Upper lobe of right lung (tissue), 1 donor: ENCODE data around the gene TSPAN14. TPM values are rescaled to one million over a fixed set of nuclear protein-coding genes. Genes with fewer than 3 reads are reported as not detected.

Experiments
- ATAC-seq: fragments of 200-7000 bp; cut with Tn5 transposase; one replicate; pipeline ENCODE4 v1.9.1; 2020; ENCODE audit warnings: mild to moderate bottlenecking, moderate library complexity
- DNase-seq: peaks from one replicate; pipeline ENCODE4 v3.0.0-alpha.2; 2020
- H3K27ac ChIP-seq: fragments of 200-600 bp; one replicate; pipeline ENCODE4 v1.8.0; 2022
- H3K27me3 ChIP-seq: fragments of 200-600 bp; one replicate; pipeline ENCODE4 v1.8.0; 2022; ENCODE audit warnings: mild to moderate bottlenecking
- H3K36me3 ChIP-seq: fragments of 200-600 bp; one replicate; pipeline ENCODE4 v1.8.0; 2022
- H3K4me1 ChIP-seq: fragments of 200-600 bp; one replicate; pipeline ENCODE4 v1.8.0; 2022
- H3K4me3 ChIP-seq: fragments of 200-600 bp; one replicate; pipeline ENCODE4 v1.8.0; 2022; ENCODE audit warnings: mild to moderate bottlenecking
- H3K9me3 ChIP-seq: fragments of 200-600 bp; one replicate; pipeline ENCODE4 v1.8.0; 2022
- CTCF ChIP-seq: fragments of 200-600 bp; IDR thresholded peaks from one replicate; pipeline ENCODE4 v1.8.0; 2022; ENCODE audit warnings: antibody characterized with exemption
- intact Hi-C: fragments of 100-400 bp; cut with DNase I; formaldehyde crosslinking; loops from one replicate; pipeline ENCODE4 v1.11.0; 2022
- total RNA-seq: library from RNA; stranded (reverse); fragmentation: NEBNext Ultra II Directional; extraction: Animal tissue kit (Norgen Biotek cat#: 25700); gene quantifications from one replicate; pipeline ENCODE4 v1.2.1, GENCODE V29; 2021
- donor health status: DM: no; HTN: yes; CAD: no; lungs with severe emphysema.

TSPAN14 gene
- total RNA-seq, 1 donor from 2014 or later = 157 TPM

DNA sequence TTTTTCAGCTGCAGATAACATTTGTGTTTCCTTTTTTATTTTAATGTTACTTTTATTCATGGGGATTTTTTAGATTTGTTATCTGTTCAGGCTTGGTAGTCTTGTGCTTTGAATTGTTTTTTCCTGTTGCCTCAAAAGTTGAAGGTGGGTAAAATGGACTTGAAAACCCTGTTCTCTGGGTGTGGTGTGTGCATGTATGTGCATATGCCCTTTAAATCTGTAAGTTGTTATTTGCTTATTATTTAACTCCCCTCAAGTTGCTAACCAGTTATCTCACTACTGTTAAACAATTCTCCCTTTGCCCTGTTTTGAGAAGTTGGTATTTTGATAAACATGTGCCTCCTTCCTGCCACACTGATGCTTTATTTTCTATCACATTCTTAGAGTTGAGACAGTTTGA lies 30.6 kb downstream of the TSPAN14 start:
- peak overlapping the region; percentile 47 for H3K27ac ChIP-seq
- TF ChIP-seq CTCF = no peak
- H3K27me3 ChIP-seq = no peaks in the 10 kb centered on the region
- intact Hi-C loops = no loop called here
- peaks cover 73% of the 10 kb centered on the region for H3K4me1 ChIP-seq
- ATAC-seq = no peak
- DNase-seq = no peak
- no peak overlapping the region for H3K4me3 ChIP-seq
- peaks cover 7% of the 10 kb centered on the region for H3K36me3 ChIP-seq
- no peaks in the 10 kb centered on the region for H3K9me3 ChIP-seq

DNA sequence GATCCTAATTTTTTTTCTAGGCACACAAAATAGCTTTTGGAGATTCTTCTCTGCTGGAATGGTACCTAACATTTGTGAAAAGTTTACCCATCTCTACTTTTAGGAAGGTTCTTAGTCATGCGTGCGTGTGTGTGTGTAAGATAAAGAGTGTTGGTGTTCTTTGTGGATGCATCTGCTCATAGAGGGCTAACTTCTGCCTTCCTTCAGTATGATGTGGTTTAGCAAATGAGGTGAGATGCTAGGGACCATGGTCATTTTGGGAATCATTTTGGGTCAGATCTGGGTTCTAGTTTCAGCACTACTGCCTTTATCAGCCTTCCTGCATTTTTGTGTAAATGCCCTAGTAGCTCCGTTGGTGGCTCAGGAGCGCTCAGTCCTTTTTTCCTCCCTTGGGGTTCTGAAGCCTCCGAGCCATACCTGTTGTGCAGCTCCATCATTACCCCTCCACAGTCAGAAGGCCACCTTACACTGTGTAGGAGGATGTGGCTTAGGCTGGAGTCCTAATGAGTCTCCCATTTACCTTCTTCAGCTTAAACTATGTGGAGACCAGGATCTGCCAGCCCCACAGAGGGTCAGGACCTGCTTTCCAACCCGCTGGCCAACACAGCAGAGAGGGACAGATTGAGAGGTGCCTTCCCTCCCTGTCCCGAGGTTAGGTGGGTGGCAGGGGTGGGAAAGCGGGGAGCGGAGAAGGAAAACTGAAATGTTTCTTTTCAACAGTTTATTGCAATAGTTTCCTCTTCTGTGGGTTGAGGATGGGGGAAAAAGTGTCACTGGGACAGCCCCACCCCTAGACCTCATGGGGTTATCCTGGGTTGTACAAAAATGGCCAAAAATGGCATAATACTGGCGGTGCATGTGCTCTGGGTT lies 31.2 kb downstream of the TSPAN14 start:
- intact Hi-C loops = no loop called here
- Histone ChIP-seq H3K36me3 (peaks cover 13% of the 10 kb centered on the region), H3K27me3 (no peaks in the 10 kb centered on the region), H3K9me3 (no peaks in the 10 kb centered on the region), H3K4me1 (peaks cover 73% of the 10 kb centered on the region), H3K4me3 (no peak overlapping the region), H3K27ac (peak overlapping the region; percentile 61)
- ATAC-seq (peak; percentile 52), DNase-seq (peak; percentile 63)
- TF ChIP-seq CTCF = no peak

DNA sequence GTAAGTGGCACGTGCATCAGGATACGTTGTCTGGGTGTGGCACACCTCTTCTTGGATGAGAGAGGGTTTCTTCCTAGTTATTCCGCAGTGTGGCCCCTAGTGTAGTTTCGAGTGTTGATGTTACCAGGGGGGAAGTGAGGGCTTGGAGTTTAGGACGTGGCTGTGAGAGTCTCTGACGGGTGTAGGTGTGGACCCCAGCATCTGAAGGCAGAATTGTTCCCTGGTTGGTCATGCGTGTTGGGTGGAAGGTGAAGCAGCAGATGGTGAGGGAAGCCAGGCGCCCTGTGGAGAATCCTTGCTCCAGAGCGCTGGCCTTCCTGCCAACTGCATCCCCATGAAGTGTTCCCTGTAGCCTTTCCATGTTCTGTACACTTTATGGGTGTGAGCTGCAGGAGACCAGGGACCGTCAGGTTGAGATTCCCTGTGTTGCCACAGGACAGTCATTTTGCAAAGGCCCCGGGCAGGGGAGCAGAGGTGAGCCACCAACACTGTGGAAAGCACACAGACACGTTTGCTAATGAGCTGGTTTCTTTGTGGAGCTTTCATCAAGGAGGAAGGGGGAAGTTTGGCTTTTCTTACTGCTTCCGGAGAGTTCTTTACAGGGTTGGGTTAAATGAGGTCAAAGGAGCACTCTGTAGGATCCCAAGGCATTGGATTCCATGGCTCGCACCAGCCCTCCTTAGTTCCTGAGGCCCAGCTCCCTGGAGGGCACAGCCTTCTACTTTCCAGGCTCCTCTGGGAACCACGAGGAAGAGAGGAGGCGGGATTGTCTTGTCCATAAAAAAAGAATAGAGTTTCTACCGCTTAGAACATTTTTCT lies 32.0 kb downstream of the TSPAN14 start:
- no peak for TF ChIP-seq CTCF
- Histone ChIP-seq H3K27ac (peak overlapping the region; percentile 61), H3K4me3 (no peak overlapping the region), H3K4me1 (peaks cover 77% of the 10 kb centered on the region), H3K9me3 (no peaks in the 10 kb centered on the region), H3K36me3 (peaks cover 21% of the 10 kb centered on the region), H3K27me3 (no peaks in the 10 kb centered on the region)
- peak; percentile 65 for DNase-seq
- peak; percentile 48 for ATAC-seq
- intact Hi-C loops = no loop called here

DNA sequence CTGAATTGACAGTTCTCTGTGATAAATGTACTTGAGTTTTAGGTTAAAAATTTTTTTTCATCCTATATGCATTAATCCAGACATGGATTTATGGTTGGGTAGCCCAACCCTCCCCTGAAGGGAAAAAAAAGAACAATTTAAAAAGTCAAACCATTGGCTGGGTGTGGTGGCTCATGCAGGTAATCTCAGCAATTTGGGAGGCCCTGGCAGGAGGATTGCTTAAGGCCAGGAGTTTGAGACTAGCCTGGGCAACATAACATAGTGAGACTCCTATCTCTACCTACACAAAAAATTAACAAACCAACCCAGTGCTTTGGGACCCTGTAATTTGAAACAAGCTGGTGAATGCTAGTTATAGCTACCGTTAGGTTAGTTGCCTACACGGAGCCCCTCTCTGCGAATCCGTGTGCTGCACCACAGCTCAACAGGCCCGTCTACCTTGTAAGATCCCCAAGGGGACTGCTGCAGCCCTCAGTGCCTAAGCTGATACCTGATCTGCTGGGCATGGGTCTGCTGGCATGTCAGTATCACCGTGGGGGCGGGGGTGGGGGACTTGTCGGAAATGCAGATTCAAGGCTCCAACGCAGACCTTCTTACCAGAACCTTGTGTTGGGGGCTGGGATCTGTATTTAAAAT lies 32.8 kb downstream of the TSPAN14 start:
- Histone ChIP-seq H3K36me3 (peaks cover 21% of the 10 kb centered on the region), H3K9me3 (no peaks in the 10 kb centered on the region), H3K27me3 (no peaks in the 10 kb centered on the region), H3K27ac (peak overlapping the region; percentile 61), H3K4me1 (peaks cover 80% of the 10 kb centered on the region), H3K4me3 (no peak overlapping the region)
- TF ChIP-seq CTCF = no peak
- ATAC-seq (no peak), DNase-seq (peak; percentile 36)
- intact Hi-C loops = no loop called here

DNA sequence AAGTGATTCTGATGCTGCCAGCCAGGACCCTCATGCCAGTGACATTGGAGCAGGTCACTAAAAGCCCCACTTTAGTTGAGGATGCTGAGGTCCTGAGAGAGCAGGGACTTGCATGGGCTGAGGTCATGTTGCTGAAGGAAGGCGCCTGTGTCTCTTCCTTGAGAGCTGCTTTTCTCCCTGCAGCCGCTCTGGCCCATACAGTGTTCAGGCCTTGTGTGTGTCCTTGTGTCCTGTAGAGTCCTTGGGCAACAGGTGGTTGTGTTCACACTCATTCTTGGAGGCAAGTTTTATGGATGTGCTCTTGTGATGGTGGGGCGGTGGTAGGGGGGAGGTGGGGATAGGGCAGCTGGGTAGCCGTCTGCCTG lies 33.3 kb downstream of the TSPAN14 start:
- Histone ChIP-seq H3K36me3 (peaks cover 21% of the 10 kb centered on the region), H3K27me3 (no peaks in the 10 kb centered on the region), H3K4me1 (peaks cover 84% of the 10 kb centered on the region), H3K27ac (peak overlapping the region; percentile 37), H3K4me3 (no peak overlapping the region), H3K9me3 (no peaks in the 10 kb centered on the region)
- TF ChIP-seq CTCF = no peak
- DNase-seq (no peak), ATAC-seq (no peak)
- intact Hi-C loops = no loop called here
